NCI-H1105 treated with DMSO at 0.1 percent for 48 hours (cell line): ENCODE measurements around the gene WNT7A.
A peak's percentile ranks its signal among the peaks of the same experiment; 100 is the strongest.

Experiments used
- DNase-seq: peaks from one replicate; lab custom pipeline; 2025; lab: John Stamatoyannopoulos, UW

WNT7A gene

DNA sequence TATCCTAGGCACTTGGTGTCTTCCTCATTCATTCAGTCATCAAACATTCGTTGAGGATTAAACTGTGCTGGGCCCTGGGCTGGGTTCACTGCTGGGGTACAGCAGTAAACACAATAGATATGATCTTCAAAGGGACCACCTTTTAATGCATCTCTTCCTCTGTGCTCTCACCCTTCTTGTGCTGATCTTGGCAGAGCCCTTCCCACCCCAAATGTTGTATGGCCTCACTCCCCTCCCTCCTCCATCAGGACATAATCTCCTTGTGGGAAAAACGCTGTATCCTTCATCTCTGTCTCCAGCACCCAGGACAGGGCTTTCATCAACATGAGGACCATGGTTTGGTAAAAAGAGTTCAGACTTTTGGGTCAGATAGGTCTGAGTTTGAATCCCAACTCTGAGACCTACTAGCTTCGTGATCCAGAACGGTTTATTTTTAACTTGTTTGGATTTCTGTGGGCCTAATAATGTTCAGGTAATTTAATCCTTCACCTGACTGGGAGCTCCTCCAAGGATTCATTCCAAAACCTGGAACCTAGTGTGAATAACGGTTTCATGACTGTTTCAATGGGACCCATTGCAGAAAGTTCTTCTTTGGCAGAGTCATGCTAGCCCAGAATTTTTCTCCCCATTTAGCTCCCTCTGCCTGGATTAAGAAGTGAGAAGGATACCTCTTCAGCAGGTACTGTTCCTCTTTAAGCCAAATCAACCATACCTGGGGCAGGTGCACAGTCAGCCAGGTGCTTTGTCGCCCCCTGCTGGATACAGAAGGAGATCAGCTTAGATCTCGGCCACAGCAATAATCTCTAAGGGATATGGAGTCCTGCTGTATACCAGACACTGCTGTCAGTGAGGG is 5.2 kb upstream of the WNT7A start:
- peak; percentile 57 for DNase-seq

DNA sequence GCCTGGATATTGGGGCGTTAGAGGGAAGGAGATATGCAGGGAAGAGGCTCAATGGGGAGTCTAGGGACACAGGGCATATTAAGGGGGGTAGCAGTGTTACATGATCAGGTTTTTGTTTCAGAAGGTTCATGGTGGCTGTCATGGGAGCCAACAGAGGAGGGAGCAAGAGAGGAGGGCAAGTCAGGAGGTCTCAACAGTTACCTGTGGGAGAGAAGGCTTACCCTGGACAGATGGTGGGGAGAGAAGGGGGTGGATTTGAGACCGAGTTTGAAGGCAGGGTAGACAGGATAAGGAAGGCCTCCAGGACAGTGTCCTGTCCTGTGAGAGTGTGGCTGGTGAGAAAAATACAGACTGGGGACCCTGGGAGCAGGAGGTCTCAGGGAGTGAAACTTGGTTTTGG is 3.8 kb upstream of the WNT7A start:
- DNase-seq = no peak

DNA sequence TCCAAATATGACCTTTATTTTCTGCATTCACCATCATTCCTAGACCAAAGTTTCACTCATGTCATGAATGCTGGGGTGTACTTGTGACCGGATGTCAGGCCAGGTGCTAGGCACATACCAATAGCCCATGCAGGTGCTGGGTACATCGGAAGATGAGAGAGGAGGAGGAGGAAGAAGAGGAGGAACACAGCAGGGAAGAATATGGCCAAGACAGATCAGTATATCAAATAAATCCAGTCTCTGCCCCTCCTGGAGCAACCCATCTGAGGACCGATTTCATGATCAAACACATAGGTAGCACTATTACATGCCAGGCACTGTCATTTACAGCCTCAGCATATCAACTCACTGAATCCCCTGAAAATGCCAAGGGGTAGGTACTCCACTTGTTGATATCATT is 3.0 kb upstream of the WNT7A start:
- no peak for DNase-seq

DNA sequence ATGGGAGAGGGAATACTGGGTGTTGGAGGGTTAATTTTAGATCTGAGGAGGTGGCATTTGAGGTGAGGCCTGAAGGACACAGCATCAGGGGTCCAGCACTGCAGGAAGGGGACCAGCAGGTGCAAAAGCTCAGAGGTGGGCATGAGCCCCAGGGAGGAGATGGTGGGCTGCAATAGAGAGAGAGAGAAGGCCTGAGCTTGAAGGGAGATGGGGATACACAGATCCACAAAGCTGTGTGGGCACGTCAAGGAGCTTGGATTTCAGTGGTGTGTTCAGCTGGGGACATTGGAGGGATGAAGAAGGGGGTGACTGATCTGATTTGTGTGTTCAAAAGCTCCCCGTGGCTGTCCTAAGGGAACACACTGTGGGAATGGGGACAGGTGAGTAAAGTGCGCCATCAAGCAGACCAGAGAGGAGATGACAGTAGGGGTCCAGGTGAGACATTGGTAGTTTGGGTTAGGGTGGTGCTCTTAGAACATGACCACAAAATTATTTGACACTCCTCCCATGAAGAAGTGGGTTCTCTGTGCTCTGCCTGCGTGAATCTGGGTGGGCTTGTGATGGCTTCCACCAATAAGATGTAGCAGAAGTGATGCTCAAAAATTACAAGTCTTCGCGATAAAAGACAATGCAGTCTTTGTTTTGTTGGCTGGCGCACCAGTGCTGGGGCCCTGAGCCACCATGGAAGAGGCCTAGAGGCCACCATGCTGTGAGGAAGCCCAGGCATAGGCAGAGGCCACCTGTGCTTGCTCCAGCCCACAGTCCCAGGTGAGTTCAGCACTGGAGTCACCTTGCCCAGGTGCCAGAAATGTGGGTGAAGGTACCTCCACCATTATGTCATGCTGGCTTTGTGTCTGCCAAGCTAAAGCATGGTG is 1.9 kb upstream of the WNT7A start:
- DNase-seq = no peak

DNA sequence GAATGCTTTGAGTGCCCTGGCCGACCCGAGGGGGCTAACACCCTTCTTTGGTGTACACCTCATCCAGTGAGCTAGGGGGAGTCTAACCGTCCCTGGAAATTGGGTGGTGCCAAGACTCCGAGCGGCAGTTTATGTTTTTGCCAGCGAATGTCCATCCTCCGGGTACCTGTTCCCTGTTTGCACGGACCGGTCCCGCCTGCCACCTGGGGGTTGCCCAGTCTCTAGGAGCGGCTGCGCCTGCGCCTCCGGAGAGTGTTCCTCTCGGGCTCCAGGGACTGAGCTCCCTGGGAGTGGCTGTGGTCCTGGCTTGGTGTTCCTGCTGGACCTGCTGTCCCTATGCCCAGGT is 913 bp upstream of the WNT7A start:
- peak; percentile 29 for DNase-seq

DNA sequence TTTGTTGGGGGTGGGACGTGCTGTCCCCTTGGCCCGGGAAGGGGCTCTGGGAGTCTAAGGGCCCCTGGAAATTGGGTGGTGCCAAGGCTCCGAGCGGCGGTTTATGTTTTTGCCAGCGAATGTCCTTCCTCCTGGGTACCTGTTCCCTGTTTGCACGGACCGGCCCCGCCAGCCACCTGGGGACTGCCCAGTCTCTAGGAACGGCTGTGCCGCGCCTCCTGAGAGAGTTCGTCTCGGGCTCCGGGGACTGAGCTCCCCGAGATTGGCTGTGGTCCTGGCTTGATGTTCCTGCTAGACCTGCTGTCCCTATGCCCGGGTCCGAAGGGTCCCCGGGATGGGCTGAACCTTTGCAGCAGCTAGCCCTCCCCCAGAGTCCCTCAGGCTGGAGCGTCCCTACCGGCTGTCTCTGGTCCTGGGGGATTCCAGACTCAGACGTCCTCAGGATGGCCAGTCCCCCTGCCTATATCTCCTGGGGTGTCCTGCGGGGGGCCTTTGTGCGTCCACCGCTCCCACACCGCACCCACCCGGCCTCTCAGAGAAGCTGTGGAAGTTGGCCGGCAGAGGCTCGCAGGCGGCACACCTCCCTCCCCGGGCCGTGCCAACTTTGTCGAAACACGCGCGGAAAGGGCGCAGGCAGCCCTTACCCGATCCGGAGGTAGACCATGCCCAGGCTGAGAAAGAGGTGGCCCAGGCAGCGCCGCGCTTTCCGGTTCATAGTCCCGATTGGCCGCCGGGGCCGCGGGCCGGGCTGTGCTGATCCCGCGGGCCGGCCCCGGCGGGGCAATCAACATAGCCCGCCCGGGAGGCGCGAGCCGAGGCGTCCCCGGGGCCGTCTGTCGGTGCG is 547 bp downstream of the WNT7A start:
- DNase-seq = no peak

DNA sequence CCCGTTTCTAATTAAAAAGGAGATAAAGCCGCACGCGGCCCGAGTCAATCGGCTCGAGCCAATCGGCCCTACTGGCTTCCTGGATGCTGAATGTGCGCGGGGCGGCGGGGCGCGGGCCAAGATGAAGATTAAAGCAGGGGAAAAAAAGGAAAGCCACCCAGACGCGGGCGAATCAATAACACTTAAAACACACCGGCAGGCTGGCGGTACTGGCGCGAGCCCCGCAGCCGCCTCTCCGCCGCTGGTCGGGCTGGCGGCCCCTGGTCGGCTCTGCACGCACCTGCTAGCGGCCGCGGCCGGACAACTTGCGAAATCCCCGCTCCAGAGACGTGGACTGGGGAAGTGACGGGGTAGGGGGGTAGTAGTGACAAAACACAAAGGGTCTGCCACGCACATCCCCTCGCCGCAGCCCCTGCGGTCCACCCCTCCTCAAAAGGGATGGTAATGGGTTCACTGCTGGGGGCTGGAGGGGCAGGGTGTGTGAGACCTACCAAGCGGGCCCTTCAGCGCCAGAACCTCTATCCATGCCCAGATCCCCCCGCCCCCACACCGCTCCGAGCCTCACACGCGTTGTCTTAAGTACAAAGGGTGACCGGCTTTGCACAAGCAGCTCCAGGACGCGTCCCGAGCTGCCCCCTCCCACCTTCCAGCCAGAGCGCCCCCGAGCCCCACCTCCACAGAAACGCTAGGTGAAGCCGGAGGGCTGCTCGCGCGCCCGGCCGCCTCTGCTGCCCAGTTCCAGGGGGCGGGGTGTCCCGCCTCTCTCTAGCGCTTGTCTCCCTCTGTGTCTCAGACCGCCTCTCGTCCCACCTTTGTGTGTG is 1.4 kb downstream of the WNT7A start:
- DNase-seq = peak; percentile 14

DNA sequence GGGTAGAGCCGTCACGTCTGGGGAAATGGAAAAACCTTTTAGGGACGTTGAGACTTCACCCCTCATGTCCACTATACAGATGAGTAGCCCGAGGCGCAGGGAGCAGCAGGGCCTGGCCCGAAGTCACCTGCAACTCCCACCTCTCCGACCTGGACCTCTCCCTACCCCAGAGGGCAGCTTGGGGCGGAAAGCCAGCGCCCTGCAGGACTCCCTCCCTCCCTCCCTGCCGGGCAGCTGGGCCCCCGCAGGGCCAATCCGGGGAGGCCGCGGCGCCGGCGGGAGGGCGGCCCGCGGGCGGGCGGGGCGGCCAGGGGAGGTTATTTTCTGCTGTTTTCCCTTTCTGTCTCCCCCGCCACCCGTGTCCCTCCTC is 2.0 kb downstream of the WNT7A start:
- DNase-seq = no peak

DNA sequence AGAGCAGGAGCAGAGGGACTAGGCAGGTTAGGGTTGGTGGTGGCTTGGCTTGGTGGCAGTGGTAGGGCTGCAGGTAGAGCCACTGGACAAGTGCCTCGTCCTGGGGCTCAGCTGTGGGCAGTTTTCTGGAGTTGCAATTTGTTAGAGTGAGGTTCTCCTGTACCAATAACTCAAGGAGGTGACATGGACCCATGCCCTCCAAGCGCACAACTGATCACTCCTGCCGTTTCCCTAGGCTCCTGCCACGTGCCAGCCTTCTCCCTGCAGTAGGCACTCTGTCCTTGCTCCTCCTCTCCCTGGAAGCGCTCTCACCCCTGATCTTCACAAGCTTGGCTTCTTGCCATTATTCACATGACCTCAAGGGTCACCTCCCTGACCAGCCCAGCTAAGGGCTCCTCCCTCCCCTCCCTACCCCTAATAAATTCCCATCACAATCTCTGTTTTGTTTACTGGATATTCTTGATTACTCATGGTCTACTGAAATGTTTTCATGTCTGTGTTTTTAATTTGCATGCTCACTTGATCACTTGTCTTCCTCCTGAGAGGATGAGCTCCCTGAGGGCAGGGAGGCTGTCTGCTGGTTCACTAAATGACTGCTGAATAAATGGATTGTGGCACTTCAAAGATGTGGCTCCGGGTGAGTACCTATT is 3.3 kb downstream of the WNT7A start:
- DNase-seq = no peak

DNA sequence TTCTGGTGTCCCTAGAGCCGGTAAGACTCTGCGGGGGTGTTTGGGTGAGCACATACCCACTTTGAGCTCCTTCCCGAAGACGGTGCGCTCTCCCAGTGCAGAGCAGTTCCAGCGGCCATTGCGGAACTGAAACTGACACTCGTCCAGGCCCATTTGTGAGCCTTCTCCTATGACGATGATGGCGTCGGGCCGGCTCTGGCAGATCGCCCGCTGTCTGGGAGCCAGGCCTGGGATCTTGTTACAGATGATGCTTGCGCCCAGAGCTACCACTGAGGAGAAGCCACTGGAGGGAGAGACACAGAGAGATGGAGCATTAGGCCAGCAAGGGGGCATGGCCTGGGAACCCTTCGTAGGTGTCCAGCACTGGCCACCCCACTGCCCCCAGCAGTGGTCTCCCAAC is 5.0 kb downstream of the WNT7A start:
- peak; percentile 4 for DNase-seq

DNA sequence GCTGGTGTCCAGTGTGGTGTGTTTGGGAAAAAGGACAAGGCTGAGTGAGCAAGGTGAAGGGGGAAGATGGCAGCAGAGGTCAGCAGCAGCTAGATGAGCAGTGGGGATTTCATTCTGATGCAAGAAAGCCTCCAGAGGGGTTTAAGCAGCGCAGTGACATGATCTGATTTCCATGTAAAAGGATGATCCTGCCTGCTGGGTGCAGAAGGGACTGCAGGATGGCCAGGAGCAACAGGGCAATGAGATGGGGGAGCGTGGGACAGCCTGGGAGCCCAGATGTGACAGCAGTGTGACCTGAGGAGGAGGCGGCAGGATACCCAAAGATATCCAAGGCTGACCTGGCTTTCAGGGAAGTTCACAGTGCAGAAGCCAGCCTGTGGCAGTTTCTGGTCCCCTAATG is 6.1 kb downstream of the WNT7A start:
- DNase-seq = no peak

DNA sequence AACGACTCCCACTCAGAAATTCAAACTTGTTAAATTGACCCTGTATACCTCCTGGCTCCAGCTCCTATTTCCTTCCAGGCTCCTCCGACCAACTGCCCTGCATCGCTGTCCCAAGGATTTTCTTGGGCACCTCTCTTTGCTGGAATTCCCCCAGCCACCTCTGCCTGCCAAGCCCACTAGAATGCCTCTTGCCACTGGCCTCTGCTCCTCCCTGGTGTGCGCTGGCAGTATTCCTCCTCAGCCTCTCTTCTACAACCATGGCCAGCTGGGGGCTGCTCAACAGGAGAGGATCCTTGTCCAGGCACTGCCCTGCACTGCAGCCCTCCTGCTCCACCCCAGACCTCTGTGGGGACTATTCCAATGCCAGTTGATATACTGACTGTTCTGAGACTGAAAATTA is 7.4 kb downstream of the WNT7A start:
- no peak for DNase-seq

DNA sequence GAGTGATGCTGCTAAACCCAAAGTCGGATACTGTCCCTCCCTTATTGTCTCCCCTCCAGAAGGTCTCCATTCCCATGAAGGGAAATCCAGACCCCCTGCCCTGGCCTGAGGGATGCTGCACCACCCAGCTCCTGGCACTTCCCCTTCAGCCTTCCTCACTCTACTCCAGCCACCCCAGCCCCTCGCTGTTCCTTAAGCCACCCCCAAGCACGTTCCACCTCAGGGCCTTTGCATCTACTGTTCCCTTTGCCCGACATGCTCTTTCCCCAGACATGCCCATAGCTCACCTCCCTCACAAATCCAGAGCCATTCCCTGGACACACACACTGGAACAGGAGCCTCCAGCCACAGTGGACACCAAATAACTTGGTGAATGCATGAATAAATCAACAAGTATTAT is 8.1 kb downstream of the WNT7A start:
- no peak for DNase-seq

DNA sequence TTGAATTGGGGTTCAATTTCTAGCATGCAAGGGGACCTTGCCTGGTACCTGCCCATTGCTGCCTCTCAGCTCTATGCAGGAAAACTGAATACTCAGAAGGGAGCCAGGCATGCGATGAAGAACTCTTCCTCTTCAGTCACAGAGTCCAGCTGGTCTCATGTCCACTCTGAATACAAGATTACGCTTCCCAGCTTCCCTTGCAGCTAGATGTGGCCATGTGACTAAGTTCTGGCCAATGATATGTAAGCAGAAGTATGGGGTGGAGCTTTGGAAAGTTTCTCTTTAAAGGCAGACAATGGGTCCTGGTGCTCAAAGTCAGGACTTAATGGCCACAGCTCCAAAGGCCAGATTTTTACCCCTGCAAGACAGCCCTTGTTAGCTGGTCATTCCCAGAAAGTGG is 9.0 kb downstream of the WNT7A start:
- no peak for DNase-seq

DNA sequence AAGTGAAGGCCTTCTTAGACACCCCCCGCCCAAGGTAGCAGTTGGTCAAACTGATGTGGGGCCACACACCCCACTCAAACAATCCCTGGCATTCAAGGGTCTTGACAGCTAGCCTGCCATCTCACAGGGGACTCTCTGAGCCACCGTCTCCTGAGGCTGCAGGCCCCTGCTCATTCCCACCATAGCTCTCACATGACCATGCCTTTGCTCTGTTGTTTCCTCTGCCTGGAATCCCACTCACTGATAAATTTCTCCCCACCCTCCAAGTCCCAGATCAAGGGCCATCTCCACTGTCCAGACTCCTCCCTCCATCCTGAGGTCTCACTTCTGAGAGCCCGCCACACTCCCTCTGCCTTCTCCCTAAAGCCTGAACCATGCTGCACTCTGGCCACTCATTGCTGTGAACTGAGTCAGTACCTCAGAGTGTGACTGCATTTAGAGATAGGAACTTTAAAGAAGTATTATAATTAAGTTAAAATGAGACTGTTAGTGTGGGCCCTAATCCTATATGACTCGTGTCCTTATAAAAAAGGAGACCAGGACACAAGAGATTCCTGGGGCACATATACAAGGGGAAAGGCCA is 10.0 kb downstream of the WNT7A start:
- no peak for DNase-seq

DNA sequence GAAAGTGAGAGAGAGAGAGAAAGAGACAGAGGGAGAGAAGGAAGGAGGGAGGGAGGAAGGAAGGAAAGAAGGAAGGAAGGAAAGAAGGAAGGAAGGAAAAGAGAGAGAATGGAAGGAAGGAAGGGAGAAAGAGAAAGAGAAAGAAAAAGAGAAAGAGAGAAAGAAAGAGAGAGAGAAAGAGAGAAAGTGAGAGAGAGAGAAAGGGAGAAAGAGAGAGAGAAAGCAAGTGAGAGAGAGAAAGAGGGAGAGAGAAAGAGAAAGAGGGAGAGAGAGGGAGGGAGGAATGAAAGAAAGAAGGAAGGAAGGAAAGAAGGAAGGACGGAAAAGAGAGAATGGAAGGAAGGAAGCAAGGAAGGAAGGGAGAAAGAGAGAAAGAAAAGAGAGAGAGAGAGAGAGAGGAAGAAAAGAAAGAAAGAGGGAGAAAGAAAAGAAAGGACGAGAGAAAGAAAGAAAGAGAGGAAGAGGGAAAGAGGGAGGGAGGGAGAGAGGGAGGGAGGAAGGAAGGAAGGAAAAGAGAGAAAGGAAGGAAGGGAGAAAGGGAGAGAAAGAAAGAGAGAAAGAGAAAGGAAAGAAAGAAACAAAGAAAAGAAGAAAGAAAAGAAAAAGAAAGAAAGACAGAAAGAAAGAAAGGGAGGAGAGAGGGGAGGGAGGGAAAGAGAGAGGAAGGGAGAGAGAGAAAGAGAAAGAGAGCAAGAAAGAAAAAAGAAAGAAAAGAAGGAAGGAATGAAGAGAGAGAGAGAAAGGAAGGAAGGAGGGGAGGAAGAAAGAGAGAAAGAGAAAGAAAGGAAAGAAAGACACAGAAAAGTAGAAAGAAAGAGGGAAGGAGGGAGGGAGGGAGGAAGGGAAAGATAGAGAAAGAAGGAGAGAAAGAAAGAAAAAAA is 10.8 kb downstream of the WNT7A start:
- DNase-seq = no peak

DNA sequence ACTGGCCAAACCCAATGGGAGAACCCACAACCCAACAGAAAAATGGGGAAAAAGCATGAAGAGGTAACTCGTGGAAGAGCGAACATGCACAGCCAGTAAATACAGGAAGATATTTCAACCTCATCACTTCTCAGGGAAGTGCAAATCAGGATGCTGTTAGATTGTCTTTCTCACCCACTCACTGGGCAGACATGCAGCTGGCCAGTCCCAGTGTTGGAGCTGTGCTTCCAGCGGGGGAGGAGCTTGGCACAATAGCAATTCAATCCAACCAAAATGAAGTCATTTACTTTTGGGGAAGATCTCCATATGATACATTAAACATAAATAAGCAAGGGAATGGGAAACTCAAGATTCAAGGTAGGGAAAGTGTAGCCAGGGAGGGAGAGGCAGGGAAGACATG is 12.1 kb downstream of the WNT7A start:
- no peak for DNase-seq

DNA sequence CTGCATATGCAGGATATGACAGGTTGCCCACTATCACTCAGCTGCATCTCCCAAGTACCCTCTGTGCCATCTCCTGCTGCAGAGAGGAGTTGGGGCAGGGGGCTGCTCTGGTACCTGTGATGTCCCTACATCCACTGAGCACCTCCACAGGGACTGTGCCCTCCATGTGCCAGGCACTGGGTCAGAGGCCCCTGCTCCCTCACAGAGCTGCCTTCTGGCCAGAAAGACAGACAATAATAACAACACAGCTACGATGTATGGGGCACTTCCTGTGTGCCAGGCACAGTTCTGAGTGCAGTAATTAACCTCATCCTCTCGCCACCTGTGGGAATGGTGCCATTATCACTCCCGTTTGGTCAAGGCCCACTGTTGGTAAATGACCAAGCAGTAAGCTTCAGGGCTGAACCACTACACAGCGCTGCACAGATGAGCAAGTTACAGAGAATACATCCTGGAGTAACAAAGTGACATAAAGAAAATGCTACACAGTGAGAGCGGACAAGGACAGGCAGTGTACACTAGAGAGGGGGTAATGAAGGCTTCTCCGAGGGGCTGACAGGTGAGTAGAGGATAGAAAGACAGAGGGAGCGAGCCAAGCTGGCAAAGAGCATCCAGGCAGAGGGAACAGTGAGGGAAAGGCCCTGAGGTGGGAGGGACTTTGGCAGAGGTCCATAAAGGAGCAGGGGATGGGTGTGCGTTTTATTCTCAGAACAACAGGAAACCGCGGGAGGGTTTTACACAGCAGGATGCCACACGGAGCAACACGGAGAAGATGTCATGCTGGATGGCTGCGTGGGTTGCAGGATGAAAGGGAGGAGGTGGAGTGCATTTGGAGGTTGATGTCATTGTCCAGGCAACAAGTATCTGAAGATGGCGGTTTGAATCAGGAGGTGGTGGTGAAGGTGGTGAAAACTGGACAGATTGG is 13.6 kb downstream of the WNT7A start:
- no peak for DNase-seq

DNA sequence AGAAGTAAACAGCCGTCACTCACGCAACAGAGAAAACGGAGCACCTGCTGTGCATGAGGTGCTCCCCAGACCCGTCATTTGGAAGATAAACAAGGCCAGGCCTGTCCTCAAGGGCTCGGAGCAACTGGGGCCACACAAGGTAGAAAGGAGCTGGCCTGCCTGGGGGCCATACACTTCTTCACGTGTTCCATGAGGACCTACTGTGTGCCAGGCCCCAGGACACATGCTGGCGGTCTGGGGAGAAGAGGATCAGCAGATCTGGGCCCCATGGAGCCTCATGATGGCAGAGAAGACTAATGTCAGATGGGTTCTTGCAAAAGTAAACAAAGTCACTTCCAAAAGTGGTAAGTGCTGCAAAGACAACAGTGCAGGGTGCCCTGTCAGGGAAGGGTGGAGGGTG is 14.3 kb downstream of the WNT7A start:
- DNase-seq = no peak
